SU-DHL-6 (cell line): ENCODE measurements around the gene GABPB1.

Experiments used
- H2AFZ ChIP-seq: fragments of 200-600 bp; sonication (generic); 2 replicates; pipeline ENCODE4 v1.6.1; 2014; ENCODE audit warnings: low read depth, mild to moderate bottlenecking, moderate library complexity, mixed read lengths, antibody characterized with exemption, low read length; ENCODE audit not compliant: severe bottlenecking
- H3F3A ChIP-seq: fragments of 200-600 bp; shearing (Covaris generic); 2 replicates; pipeline ENCODE4 v1.6.0; 2016; ENCODE audit warnings: antibody characterized with exemption, mild to moderate bottlenecking; ENCODE audit not compliant: insufficient read depth
- H3K27ac ChIP-seq: fragments of 200-600 bp; sonication (generic); 2 replicates; pipeline ENCODE4 v1.5.1; 2016; ENCODE audit warnings: low read depth, mild to moderate bottlenecking, low read length, moderate library complexity, mixed read lengths
- H3K27me3 ChIP-seq: fragments of 200-600 bp; sonication (generic), shearing (Covaris generic); 2 replicates; pipeline ENCODE4 v1.6.0; 2014; ENCODE audit warnings: mild to moderate bottlenecking, low read length
- H3K36me3 ChIP-seq: fragments of 200-600 bp; sonication (generic); 2 replicates; pipeline ENCODE4 v1.6.1; 2014; ENCODE audit warnings: mild to moderate bottlenecking, low read length, mixed read lengths
- H3K4me2 ChIP-seq: fragments of 300-600, 200-600 bp; shearing (Covaris generic), sonication (generic); 2 replicates; pipeline ENCODE4 v1.6.0; 2014; ENCODE audit warnings: low read length, low read depth, mild to moderate bottlenecking; ENCODE audit not compliant: poor library complexity, severe bottlenecking
- H3K4me3 ChIP-seq: fragments of 200-600 bp; sonication (generic); 2 replicates; pipeline ENCODE4 v1.5.1; 2014; ENCODE audit warnings: antibody characterized with exemption, low read length, mild to moderate bottlenecking, mixed read lengths; ENCODE audit not compliant: insufficient read depth, poor library complexity, severe bottlenecking
- H3K79me2 ChIP-seq: fragments of 200-600 bp; sonication (generic); 2 replicates; pipeline ENCODE4 v1.6.1; 2014; ENCODE audit warnings: mild to moderate bottlenecking, low read length, moderate library complexity; ENCODE audit not compliant: insufficient read depth
- H3K9ac ChIP-seq: fragments of 200-600 bp; sonication (generic); 2 replicates; pipeline ENCODE4 v1.7.0; 2014; ENCODE audit warnings: mild to moderate bottlenecking, low read length
- H3K9me2 ChIP-seq: fragments of 200-600 bp; sonication (generic); replicated peaks from 2 replicates; pipeline ENCODE4 v1.6.1; 2014; ENCODE audit warnings: low read length; ENCODE audit not compliant: insufficient read depth
- H3K9me3 ChIP-seq: fragments of 200-600 bp; sonication (generic); 2 replicates; pipeline ENCODE4 v1.6.1; 2014; ENCODE audit warnings: low read length, mixed read lengths; ENCODE audit not compliant: insufficient read depth
- H4K20me1 ChIP-seq: fragments of 200-600 bp; sonication (generic); 2 replicates; pipeline ENCODE4 v1.6.1; 2014; ENCODE audit warnings: low read depth, mild to moderate bottlenecking, antibody characterized with exemption, low read length, moderate library complexity, mixed read lengths
- CTCF ChIP-seq: fragments of 200-600 bp; sonication (generic); IDR thresholded peaks from one replicate; pipeline ENCODE4 v1.5.1; 2017; ENCODE audit warnings: antibody characterized with exemption, mild to moderate bottlenecking, low read length, moderate library complexity; ENCODE audit not compliant: insufficient read depth, poor library complexity, severe bottlenecking
- EZH2phosphoT487 ChIP-seq: fragments of 200-600 bp; sonication (generic), shearing (Covaris generic); conservative IDR thresholded peaks from 2 replicates; pipeline ENCODE4 v1.6.1; 2018; ENCODE audit warnings: mild to moderate bottlenecking, antibody characterized with exemption, low read length, moderate library complexity, mixed read lengths

Gene GABPB1

GRCh38 chr15:50315814-50316630 is 39.0 kb downstream of the GABPB1 start:
- H3K27me3 ChIP-seq, result no peaks in the 10 kb centered on the region
- no peaks in the 10 kb centered on the region for H3K9me2 ChIP-seq
- no peak overlapping the region for H2AFZ ChIP-seq
- peak overlapping the region; percentile 25 for H3K4me2 ChIP-seq
- H4K20me1 ChIP-seq, result peaks cover 3% of the 10 kb centered on the region; the same call in 1 of the 2 replicates
- peaks cover 20% of the 10 kb centered on the region for H3K79me2 ChIP-seq
- TF ChIP-seq CTCF, result peak; percentile 65
- TF ChIP-seq EZH2phosphoT487, result no peak
- no peak overlapping the region for H3K27ac ChIP-seq
- H3K9me3 ChIP-seq, result no peaks in the 10 kb centered on the region
- no peak overlapping the region for H3K4me3 ChIP-seq
- peaks cover 14% of the 10 kb centered on the region for H3F3A ChIP-seq
- H3K36me3 ChIP-seq, result no peaks in the 10 kb centered on the region
- no peak overlapping the region for H3K9ac ChIP-seq

- no peaks in the 10 kb centered on the region for H3K27me3 ChIP-seq
- peaks cover 8% of the 10 kb centered on the region; the same call in 1 of the 2 replicates for H3K9me3 ChIP-seq
- H3K27ac ChIP-seq, result no peak overlapping the region
- no peak overlapping the region for H3K4me3 ChIP-seq
- no peak overlapping the region for H3K9ac ChIP-seq
- no peak overlapping the region for H2AFZ ChIP-seq
- H4K20me1 ChIP-seq, result peaks cover 3% of the 10 kb centered on the region; the same call in 1 of the 2 replicates
- peaks cover 30% of the 10 kb centered on the region for H3K79me2 ChIP-seq
- no peaks in the 10 kb centered on the region for H3K9me2 ChIP-seq
- no peak overlapping the region for H3K4me2 ChIP-seq
- peaks cover 5% of the 10 kb centered on the region; the same call in 1 of the 2 replicates for H3F3A ChIP-seq
- H3K36me3 ChIP-seq, result peaks cover 19% of the 10 kb centered on the region
- TF ChIP-seq EZH2phosphoT487 (no peak), CTCF (no peak)
These were observed 42.4 kb downstream of the GABPB1 start for GRCh38 chr15:50312636-50313035.

GRCh38 chr15:50307799-50308198 is 47.2 kb downstream of the GABPB1 start:
- Histone ChIP-seq H3K9me2 (no peaks in the 10 kb centered on the region), H3K9me3 (peaks cover 8% of the 10 kb centered on the region; the same call in 1 of the 2 replicates)

More at GRCh38 chr15:50307799-50308198, 47.2 kb downstream of the GABPB1 start:
- Histone ChIP-seq H3K79me2 (peaks cover 20% of the 10 kb centered on the region; the same call in 1 of the 2 replicates), H2AFZ (no peak overlapping the region), H3K27me3 (no peaks in the 10 kb centered on the region), H4K20me1 (no peaks in the 10 kb centered on the region), H3K4me3 (no peak overlapping the region), H3F3A (no peaks in the 10 kb centered on the region; the same call in 1 of the 2 replicates), H3K36me3 (peaks cover 23% of the 10 kb centered on the region), H3K4me2 (no peak overlapping the region), H3K27ac (no peak overlapping the region), H3K9ac (no peak overlapping the region)
- TF ChIP-seq EZH2phosphoT487 (no peak), CTCF (no peak)
